Keratinocyte (primary cell): Measurements from ENCODE around the gene ANKRD44.

Experiments used
- CTCF ChIP-seq, 3 experiments: IDR thresholded peaks in 1 of 3; conservative IDR thresholded peaks in 1 of 3; optimal IDR thresholded peaks in 1 of 3; 2 replicates in 2 of 3; 3 replicates in 1 of 3; pipeline versions ENCODE3 to v1.5.1; 2011; ENCODE audit warnings: low read length in 3 of 3, mild to moderate bottlenecking in 3 of 3, moderate library complexity in 2 of 3, control low read depth in 1 of 3, inconsistent platforms in 1 of 3; ENCODE audit not compliant: insufficient read depth in 2 of 3; ENCODE audit errors: extremely low read depth in 1 of 3
- EZH2 ChIP-seq: IDR thresholded peaks from one replicate; pipeline ENCODE4 v1.6.1; 2012; ENCODE audit warnings: inconsistent platforms, mild to moderate bottlenecking, low read length, moderate library complexity

DNA sequence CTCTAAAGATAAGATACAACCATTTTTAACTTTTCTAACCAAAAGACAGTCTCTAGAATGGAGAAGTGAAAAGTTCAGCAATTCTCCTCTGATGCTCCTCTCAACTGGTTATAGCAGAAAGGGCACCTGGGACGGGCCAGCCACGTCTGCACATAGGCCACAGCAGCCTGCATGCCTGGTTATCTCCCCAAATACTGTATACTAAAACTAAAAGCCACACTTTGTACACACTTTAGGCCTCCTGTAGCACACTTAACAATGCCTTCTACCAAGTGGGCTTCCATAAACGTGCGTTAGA lies 179.1 kb downstream of the ANKRD44 start:
- no peak for TF ChIP-seq CTCF (optimal IDR thresholded peaks at IDR 0.05 in 1 of 3, IDR thresholded peaks at IDR 0.05 in 1 of 3, conservative IDR thresholded peaks at IDR 0.05 in 1 of 3; ENCODE audit: extremely low read depth in 1 of 3, insufficient read depth in 2 of 3, low read length in 3 of 3)
- TF ChIP-seq EZH2: no peak
